Measurements from ENCODE around the gene ZNF385B.

DNA sequence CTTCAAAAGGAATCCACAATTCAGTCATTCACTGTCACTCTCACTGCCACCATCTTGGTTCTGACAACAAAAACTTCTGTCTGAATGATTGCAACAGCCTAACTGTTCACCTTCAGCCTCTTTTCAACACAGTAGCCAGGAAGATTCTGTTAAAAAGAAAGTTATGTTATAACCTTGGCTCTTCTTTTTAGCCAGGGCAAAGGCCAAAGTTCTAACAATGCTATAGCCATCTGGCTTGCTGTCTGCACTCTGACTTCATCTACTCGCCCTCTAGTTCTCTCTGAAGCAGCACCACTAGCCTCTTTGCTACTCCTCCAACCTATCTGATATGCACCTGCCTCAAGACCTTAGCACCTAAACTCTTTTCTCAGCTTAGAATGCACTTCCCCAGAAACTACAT is 158.5 kb downstream of the ZNF385B start:
- TF ChIP-seq, protein P1, sequence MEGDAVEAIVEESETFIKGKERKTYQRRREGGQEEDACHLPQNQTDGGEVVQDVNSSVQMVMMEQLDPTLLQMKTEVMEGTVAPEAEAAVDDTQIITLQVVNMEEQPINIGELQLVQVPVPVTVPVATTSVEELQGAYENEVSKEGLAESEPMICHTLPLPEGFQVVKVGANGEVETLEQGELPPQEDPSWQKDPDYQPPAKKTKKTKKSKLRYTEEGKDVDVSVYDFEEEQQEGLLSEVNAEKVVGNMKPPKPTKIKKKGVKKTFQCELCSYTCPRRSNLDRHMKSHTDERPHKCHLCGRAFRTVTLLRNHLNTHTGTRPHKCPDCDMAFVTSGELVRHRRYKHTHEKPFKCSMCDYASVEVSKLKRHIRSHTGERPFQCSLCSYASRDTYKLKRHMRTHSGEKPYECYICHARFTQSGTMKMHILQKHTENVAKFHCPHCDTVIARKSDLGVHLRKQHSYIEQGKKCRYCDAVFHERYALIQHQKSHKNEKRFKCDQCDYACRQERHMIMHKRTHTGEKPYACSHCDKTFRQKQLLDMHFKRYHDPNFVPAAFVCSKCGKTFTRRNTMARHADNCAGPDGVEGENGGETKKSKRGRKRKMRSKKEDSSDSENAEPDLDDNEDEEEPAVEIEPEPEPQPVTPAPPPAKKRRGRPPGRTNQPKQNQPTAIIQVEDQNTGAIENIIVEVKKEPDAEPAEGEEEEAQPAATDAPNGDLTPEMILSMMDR (IDR thresholded peaks at IDR 0.05), result no peak
- TF ChIP-seq POLR2A (IDR thresholded peaks at IDR 0.05), result no peak

Data from body of pancreas (tissue), 4 donors.